ENCODE results near the gene TIAM1.

- TF ChIP-seq CTCF (IDR thresholded peaks at IDR 0.05; ENCODE audit: insufficient read depth, low read depth, low read length) (no peak), EZH2 (IDR thresholded peaks at IDR 0.05; ENCODE audit: insufficient read depth, low read length) (no peak)
These were observed 140.5 kb downstream of the TIAM1 start for GRCh38 chr21:31203431-31204054.
